Left renal pelvis (tissue), 4 donors: Measurements from ENCODE around the gene ACOT9. TPM values are rescaled to one million over a fixed set of nuclear protein-coding genes. Genes with fewer than 3 reads are reported as not detected.

Source experiments
- polyA plus RNA-seq, 4 donors: library from polyadenylated mRNA; unstranded; fragments of 120-200 nt; gene quantifications; one replicate each; pipeline ENCODE4 v1.2.1, GENCODE V29; 2013; ENCODE audit not compliant: insufficient read length in 4 of 4

Gene ACOT9
- polyA plus RNA-seq, 4 donors, result 32.3 to 42.7 (median 38.0) TPM

Other genes with a start within 250 kb of the ACOT9 start
- 100 to 1,000 TPM in 3 of 4 donors, 10 to 100 TPM in 1; 86.9 to 124 (median 119) TPM for gene PRDX4, start 75.8 kb downstream of the ACOT9 start, polyA plus RNA-seq
- 100 to 1,000 TPM; 159 to 292 (median 273) TPM for gene SAT1, start 39.9 kb upstream of the ACOT9 start, polyA plus RNA-seq
- 10 to 100 TPM; 22.4 to 43.9 (median 37.3) TPM for gene APOO, start 164.7 kb upstream of the ACOT9 start, polyA plus RNA-seq
- gene CXorf58, start 164.7 kb upstream of the ACOT9 start, polyA plus RNA-seq, result under 1 TPM in 3 of 4 donors, not detected in 1; 0.15 to 0.23 (median 0.17) TPM